Stimulated activated naive CD8-positive, alpha-beta T cell treated with anti-CD3 and anti-CD28 coated beads, Interleukin-15, amount 100 ng/mL, for 72 hours (primary cell): ENCODE data around the gene GIMAP6.
"Not testable (repeated sequence)": the region's sequence is repeated elsewhere in the genome, so short reads cannot be mapped to it uniquely, and the experiment has no call there.

Source experiments
- ATAC-seq: fragments of 150-1000 bp; cut with Tn5 transposase; 2 replicates; pipeline ENCODE4 v1.10.0; 2021; ENCODE audit warnings: mild to moderate bottlenecking, moderate library complexity
- DNase-seq, 2 donors: peaks; one replicate each; pipeline ENCODE4 v3.0.0; 2021 to 2022
- H3K27ac Mint-ChIP-seq, 2 donors: one replicate each; pipeline ENCODE4 v1.8.0; 2022; ENCODE audit warnings: mild to moderate bottlenecking in 2 of 2, mixed read lengths in 2 of 2, moderate library complexity in 2 of 2
- H3K27me3 Mint-ChIP-seq: one replicate; pipeline ENCODE4 v1.8.0; 2022; ENCODE audit warnings: mixed read lengths
- H3K4me1 Mint-ChIP-seq: one replicate; pipeline ENCODE4 v1.8.0; 2022; ENCODE audit warnings: mild to moderate bottlenecking, mixed read lengths
- H3K4me3 Mint-ChIP-seq, 2 donors: one replicate each; pipeline ENCODE4 v1.8.0; 2022; ENCODE audit warnings: mild to moderate bottlenecking in 2 of 2, mixed read lengths in 2 of 2, moderate library complexity in 1 of 2
- H3K9me3 Mint-ChIP-seq, 2 donors: one replicate each; pipeline ENCODE4 v1.8.0; 2022; ENCODE audit warnings: mixed read lengths in 2 of 2

Gene GIMAP6

DNA sequence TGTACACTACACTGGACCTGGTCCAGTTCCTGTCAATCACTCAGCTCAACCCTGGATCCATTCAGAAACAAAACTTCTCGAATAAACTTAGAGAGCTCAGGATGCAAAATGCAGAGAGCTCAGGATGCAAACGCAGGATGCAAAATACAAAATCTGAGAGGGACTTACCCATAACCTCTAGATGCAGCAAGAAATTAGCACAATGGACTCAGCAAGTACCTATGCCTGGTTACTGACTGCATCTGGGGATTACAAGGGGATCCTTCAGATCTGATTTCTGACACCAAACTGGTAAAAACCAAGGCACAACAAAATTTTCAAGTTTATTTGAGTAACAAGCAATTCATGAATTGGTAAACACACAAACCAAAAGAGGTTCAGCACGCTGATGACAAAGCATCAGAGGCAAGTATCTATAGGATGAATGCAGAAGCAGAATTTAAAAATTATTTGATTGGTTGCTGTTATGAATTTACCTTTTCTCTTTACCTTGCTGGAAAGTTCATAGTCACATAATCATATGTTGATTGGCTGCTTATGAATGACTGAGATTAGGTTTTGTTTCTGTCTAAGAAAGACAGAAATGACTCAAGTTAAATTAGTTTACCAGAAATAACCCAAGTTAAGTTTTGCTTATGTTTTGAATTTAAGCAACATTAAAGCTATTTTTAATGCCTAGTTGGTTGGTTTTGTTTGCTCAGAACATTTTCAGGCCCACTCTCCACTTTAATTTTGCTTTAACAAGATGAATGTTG is 11.4 kb downstream of the GIMAP6 start:
- no peak for DNase-seq
- Mint-ChIP-seq H3K4me3 (peak overlapping the region; percentile 24 to 66), H3K4me1 (peaks cover 50% of the 10 kb centered on the region), H3K27ac (peak overlapping the region; percentile 34 to 77), H3K9me3 (peaks cover 4 to 15% of the 10 kb centered on the region in 2 donors), H3K27me3 (no peaks in the 10 kb centered on the region)
- peak; percentile 82 for ATAC-seq

DNA sequence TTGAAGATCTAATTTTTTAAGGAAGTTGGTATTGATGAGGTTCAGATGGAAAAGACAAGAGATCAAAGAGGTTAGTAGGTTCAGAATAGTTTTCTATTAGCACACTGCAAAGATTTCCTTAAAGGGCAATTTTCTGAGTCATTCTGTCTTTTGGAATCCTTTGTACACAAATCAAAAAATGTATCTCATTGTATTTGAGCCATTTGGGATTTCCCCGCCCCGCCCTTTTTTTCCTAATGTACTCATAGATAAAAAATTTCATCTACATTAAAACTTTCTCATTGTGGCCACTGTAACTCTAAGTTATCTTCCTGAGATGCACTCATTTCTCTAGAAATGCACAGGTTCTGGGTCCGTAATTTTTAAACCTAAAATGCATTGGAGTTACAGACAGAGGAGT is 12.1 kb downstream of the GIMAP6 start:
- Mint-ChIP-seq H3K4me1 (peaks cover 51% of the 10 kb centered on the region), H3K27me3 (no peaks in the 10 kb centered on the region), H3K27ac (peak overlapping the region in 1 of 2 donors; percentile 42), H3K9me3 (peaks cover 4 to 15% of the 10 kb centered on the region in 2 donors), H3K4me3 (peak overlapping the region in 1 of 2 donors; percentile 21)
- no peak for DNase-seq
- no peak for ATAC-seq

DNA sequence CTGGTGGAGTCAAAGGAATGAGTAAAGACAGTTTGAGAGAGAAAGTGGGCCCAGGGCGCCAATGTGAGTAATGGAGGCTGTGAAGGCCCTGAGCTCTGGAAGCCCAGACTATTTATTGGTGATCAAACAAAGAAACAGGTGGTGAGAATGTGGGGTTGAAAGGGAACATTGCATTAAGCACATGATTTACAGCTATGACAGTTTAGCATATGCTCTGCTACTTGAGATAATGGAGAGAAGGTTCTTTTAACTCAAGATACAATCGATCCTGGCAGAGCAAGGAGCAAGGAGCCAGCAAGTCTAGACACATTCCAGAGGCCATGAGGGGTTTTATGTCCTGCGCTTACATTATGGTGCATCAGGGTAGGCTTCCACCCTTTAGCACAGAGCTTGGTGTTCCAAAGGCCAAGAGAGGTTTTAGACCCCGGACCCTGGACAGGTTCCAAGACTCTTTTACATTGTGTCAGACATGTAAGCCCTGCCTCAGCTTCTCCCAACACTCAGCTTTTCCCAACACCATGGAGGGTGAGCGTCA is 16.9 kb downstream of the GIMAP6 start:
- not testable (repeated sequence) for ATAC-seq, DNase-seq, H3K27me3 Mint-ChIP-seq
- H3K4me1 Mint-ChIP-seq = peaks cover 61% of the 10 kb centered on the region
- peak overlapping the region; percentile 20 to 40 for H3K4me3 Mint-ChIP-seq
- peaks cover 11 to 21% of the 10 kb centered on the region in 2 donors for H3K9me3 Mint-ChIP-seq
- peak overlapping the region in 1 of 2 donors; percentile 63 for H3K27ac Mint-ChIP-seq

DNA sequence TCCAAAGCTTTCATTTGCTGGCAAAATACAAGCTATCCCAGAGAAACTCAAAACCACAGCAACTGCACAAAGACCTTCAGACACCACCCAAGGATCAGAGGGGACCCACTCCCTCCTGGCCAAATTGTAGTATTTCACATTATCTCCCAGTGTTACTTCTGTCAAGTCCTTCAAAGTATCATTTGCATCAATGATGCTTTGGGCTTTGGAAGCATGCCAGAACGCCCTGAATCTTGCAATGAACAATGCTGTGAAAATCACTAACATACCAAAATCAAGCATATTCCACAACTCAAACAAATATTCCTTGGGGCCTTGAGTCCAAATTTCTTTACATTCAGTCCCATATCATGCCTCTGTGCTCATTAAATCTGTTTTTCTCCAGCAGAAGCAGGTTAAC is 17.8 kb downstream of the GIMAP6 start:
- Mint-ChIP-seq H3K9me3 (peaks cover 11 to 21% of the 10 kb centered on the region in 2 donors), H3K4me1 (peaks cover 61% of the 10 kb centered on the region), H3K4me3 (peak overlapping the region; percentile 20 to 40), H3K27ac (peak overlapping the region in 1 of 2 donors; percentile 63)
- DNase-seq, H3K27me3 Mint-ChIP-seq: not testable (repeated sequence)
- ATAC-seq = peak; percentile 14

DNA sequence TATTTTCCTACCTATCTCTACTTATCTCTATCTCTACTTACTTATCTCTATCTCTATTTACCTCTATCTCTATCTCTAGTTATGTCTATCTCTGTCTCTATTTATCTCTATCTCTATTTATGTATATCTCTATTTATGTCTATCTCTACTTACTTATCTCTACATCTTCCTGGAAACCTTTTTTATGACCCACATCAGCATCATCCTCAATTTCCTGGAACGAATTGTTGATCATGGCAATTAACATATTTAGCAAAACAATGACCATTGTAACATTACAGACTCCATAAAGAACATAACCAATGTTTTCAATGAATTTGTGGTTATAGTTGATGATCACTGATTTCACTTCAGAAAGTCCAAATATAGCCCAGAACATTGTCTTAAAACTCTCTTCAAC is 18.3 kb downstream of the GIMAP6 start:
- peaks cover 64% of the 10 kb centered on the region for H3K4me1 Mint-ChIP-seq
- H3K27ac Mint-ChIP-seq = peak overlapping the region in 1 of 2 donors; percentile 93
- ATAC-seq (no peak), DNase-seq (no peak)
- no peaks in the 10 kb centered on the region for H3K27me3 Mint-ChIP-seq
- peaks cover 11 to 21% of the 10 kb centered on the region in 2 donors for H3K9me3 Mint-ChIP-seq
- H3K4me3 Mint-ChIP-seq = peak overlapping the region in 1 of 2 donors; percentile 40

DNA sequence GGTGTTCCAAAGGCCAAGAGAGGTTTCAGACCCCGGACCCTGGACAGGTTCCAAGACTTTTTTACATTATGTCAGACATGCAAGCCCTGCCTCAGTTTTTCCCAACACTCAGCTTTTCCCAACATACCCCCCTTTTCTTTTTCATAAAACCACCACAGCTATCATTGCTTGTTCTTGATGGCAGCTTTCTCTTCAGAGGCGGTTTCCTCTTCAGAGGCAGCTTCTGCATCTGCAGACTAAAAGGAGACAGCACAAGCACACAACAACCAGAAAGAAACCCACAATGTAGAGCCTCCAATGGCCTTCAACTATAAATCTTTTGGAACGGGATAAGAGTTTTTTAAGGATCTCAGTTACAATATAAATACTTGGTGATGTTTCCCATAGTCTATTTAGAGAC is 19.3 kb downstream of the GIMAP6 start:
- H3K4me3 Mint-ChIP-seq = peak overlapping the region in 1 of 2 donors; percentile 46
- H3K9me3 Mint-ChIP-seq = peaks cover 6 to 14% of the 10 kb centered on the region in 2 donors
- ATAC-seq = no peak
- H3K27ac Mint-ChIP-seq = peak overlapping the region in 1 of 2 donors; percentile 70
- no peaks in the 10 kb centered on the region for H3K27me3 Mint-ChIP-seq
- peaks cover 73% of the 10 kb centered on the region for H3K4me1 Mint-ChIP-seq
- no peak for DNase-seq

DNA sequence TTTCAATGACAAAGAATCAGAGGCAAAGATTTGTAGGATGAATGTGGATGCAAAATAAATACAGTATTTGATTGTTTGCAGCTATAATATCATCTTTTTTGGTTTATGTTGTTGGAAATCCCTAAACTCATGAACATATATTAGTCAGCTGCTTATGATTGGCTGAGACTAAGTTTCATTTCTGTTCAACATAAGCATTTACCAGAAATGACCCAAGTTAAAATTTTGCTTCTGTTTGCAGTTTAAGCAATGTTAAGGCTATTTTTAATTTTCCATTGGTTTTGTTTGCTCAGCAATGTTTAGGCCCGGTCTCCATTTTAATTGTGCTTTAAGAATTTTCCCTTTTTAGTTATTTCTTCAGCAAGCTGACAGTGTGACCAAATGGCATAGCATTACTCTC is 22.0 kb downstream of the GIMAP6 start:
- DNase-seq (no peak), ATAC-seq (peak; percentile 70)
- Mint-ChIP-seq H3K4me3 (peak overlapping the region in 1 of 2 donors; percentile 39), H3K27me3 (no peaks in the 10 kb centered on the region), H3K4me1 (peaks cover 82% of the 10 kb centered on the region), H3K9me3 (peaks cover 12 to 24% of the 10 kb centered on the region in 2 donors), H3K27ac (peak overlapping the region; percentile 92 to 96)

DNA sequence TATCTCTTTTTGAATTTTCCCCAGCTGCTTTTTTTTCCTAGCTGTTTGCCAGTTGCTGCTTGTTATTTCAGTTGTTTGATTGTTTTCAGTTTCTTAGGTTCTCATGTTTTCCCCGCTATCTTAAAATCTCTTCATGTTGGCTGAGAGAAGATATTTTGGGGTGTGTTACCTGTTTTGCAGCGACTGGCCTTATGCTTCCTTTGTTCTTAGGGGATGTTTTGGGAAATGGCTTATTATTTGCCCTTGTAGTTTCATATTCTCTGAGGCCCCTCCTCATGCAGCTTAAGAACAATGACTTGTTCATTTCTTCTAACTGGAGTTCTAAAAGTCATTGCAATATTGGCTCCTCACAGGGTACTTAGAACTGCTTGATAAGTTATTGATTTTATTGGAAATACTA is 28.6 kb downstream of the GIMAP6 start:
- not testable (repeated sequence) for H3K27me3 Mint-ChIP-seq, ATAC-seq, DNase-seq
- H3K9me3 Mint-ChIP-seq = peaks cover 30 to 52% of the 10 kb centered on the region in 2 donors
- H3K27ac Mint-ChIP-seq = peak overlapping the region in 1 of 2 donors; percentile 20
- H3K4me3 Mint-ChIP-seq = peak overlapping the region; percentile 1 to 4
- H3K4me1 Mint-ChIP-seq = peaks cover 52% of the 10 kb centered on the region

DNA sequence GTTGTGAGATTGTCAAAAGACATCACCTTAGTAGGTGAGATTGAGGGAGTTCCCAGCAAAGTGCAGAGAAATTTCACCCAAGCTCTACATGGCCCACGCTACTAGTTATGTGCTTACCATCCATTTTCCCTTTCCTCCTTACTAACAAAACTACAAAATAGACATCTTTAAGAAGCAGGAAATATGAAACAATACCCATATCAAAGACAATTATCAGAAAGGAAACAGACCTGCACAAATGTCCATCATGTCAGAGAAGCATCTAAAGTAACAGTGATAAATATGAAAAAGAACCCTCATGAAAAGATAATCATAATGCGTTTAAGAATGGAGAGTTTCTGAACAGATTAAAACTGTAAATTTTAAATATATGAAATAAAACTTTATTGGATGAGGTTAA is 36.8 kb downstream of the GIMAP6 start:
- H3K4me1 Mint-ChIP-seq = peaks cover 55% of the 10 kb centered on the region

DNA sequence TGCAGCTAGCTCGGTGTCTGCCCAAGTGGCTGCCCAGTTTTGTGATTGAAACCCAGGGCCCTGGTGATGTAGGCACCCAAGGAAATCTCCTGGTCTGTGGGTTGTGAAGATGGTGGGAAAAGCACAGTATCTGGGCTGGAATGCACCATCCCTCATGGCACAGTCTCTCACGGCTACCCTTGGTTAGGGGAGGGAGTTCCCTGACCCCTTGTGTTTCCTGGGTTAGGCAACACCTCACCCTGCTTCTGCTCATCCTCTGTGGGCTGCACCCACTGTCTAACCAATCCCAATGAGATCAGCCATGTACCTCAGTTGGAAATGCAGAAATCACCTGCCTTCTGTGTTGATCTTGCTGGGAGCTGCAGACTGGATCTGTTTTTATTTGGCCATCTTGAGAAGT is 37.4 kb downstream of the GIMAP6 start:
- peaks cover 54% of the 10 kb centered on the region for H3K4me1 Mint-ChIP-seq

More for the DNA sequence above, 36.8 kb downstream of the GIMAP6 start:
- Mint-ChIP-seq H3K27ac (no peak overlapping the region), H3K4me3 (peak overlapping the region in 1 of 2 donors; percentile 20), H3K27me3 (no peaks in the 10 kb centered on the region), H3K9me3 (peaks cover 64 to 67% of the 10 kb centered on the region in 2 donors)
- DNase-seq = no peak
- ATAC-seq = no peak

DNA sequence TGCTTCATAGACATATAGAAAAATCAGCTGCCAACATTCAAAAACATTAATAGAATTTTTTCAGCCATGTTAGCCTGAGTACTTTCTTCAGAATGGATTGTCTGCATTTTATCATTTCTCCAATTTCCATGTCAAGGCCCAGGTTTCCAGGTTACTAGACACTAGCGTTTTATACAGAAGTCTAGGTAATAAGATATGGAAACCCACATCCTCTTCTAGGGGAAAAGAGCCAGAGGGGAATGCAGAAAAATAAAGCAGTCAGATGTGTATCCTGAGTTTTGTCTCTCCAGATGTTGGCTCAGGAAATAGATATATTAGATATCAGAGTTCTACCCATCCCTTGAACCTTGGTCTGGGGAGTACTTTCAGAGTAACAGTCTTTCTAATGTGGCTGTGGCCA is 44.6 kb downstream of the GIMAP6 start:
- H3K27me3 Mint-ChIP-seq = no peaks in the 10 kb centered on the region
- no peak overlapping the region for H3K27ac Mint-ChIP-seq
- H3K4me1 Mint-ChIP-seq = peaks cover 44% of the 10 kb centered on the region
- H3K9me3 Mint-ChIP-seq = peaks cover 38 to 40% of the 10 kb centered on the region in 2 donors
- DNase-seq (no peak), ATAC-seq (no peak)
- H3K4me3 Mint-ChIP-seq = no peak overlapping the region

More for the DNA sequence above, 37.4 kb downstream of the GIMAP6 start:
- Mint-ChIP-seq H3K27me3 (no peaks in the 10 kb centered on the region), H3K27ac (peak overlapping the region in 1 of 2 donors; percentile 15), H3K4me3 (no peak overlapping the region), H3K9me3 (peaks cover 63% of the 10 kb centered on the region in 2 donors)
- DNase-seq (no peak), ATAC-seq (no peak)

DNA sequence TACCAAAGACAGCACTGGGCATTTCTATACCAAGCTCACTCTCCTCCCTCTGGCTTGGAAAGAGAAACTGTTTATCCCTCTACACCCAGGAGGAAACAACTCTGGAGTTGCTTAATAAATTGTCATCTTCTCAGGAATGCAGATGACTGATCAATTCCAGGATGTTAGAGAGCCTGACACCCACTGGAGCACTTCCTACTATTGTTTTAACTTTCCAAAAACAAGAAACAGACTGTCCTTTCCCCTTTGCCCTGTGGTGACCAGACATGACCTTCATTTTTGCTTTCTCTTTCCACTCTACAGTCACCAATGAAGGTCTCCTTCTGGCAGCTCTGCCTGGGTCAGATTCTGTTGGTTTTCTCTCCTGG is 45.4 kb downstream of the GIMAP6 start:
- peak overlapping the region; percentile 70 to 72 for H3K27ac Mint-ChIP-seq
- DNase-seq (no peak), ATAC-seq (peak; percentile 68)
- H3K4me1 Mint-ChIP-seq = peaks cover 44% of the 10 kb centered on the region
- peaks cover 32 to 35% of the 10 kb centered on the region in 2 donors for H3K9me3 Mint-ChIP-seq
- no peaks in the 10 kb centered on the region for H3K27me3 Mint-ChIP-seq
- H3K4me3 Mint-ChIP-seq = peak overlapping the region; percentile 57 to 78

DNA sequence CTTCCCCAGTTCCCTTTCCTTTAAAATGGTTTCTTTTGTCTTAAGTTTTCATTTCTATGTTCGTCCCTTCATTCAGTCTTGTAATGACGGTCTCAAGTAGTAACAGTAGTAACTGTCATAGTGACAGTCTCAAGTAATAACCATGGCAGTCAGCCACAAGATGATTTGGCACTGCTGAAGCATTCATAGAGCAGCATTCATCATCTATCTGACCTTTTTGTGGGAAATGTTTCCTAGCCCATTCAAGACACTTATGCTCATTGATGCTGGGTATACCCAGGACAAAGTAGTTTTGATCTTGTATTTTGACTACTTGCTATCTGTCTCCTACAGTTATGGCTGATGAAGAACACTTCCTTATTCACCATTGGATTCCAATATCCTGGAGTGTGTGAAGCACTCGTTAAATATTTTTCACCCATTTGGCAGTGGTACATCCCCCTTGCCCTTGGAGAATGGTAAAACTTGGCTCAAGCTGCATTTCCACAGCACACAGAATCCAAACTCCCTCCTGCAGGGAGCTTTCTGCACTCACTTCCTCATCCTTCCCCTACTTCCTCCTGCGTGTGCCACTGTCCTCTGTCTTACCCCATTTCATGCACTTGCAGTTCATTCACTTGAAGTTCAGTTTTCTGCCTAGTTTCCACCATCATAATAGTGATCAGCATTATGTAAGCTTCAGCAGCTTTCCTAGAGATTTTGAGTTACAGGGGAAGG is 46.0 kb downstream of the GIMAP6 start:
- H3K27me3 Mint-ChIP-seq = no peaks in the 10 kb centered on the region
- H3K4me1 Mint-ChIP-seq = peaks cover 42% of the 10 kb centered on the region
- ATAC-seq (peak; percentile 78), DNase-seq (no peak)
- peak overlapping the region; percentile 0 to 30 for H3K27ac Mint-ChIP-seq
- H3K4me3 Mint-ChIP-seq = peak overlapping the region; percentile 57 to 78
- H3K9me3 Mint-ChIP-seq = peaks cover 28 to 33% of the 10 kb centered on the region in 2 donors

DNA sequence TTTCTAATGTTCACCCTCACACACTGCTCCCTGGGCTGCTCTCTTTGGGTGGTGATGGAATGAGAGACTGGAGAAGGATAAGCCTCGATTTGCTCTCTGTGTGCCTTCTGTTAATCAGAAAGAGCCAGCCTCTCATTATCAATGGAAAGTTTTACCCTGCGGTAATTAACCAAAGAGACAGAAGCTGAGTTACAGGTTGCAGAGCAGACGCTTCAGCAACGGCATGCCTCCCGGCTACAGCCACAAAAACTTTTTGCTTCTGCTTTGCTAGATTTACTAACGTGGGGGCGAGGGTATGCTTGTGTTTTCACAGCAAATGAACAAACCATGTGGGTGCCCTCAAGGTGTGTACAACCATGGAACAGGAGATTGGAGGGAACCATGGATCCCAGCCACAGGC is 47.0 kb downstream of the GIMAP6 start:
- H3K4me3 Mint-ChIP-seq = peak overlapping the region; percentile 9 to 17
- H3K4me1 Mint-ChIP-seq = peaks cover 36% of the 10 kb centered on the region
- ATAC-seq (peak; percentile 10), DNase-seq (no peak)
- H3K27ac Mint-ChIP-seq = peak overlapping the region; percentile 28 to 72
- no peaks in the 10 kb centered on the region for H3K27me3 Mint-ChIP-seq
- peaks cover 28 to 39% of the 10 kb centered on the region in 2 donors for H3K9me3 Mint-ChIP-seq

DNA sequence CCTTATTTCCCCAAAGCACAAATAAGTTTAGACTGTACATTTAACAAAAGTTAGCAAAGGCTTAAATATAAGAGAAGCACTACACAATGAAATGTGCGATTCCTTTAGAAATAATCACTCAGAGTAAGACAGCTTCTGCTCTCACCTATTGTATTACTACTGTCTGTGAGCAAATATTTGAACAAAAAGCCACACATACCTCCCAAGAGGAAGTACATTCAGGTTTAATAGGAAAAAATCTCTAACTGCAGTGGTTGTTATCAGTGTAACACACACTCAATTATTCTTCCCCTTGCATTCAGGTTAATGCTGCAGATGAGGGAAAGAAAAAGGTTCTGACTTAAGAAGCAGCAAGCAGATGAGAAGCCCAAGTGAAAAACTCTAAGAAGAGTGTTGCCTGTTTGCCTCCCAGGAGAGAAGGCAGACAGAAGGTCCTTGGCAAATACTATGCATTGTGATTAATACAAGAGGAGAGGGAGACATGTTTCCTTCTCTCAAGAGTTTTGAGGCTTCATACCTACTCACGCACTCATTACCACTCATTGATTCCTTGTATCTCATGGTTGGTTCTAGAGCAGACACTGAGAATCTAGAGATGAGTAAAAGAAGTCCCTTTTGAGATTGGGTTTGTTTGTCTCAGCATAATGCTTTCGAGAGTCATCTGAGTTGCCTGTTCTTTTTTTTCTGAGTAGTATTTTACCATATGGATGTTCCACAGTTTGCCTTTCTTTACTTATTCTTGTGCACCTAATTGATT is 51.4 kb downstream of the GIMAP6 start:
- ATAC-seq (peak; percentile 61), DNase-seq (no peak)
- peaks cover 41% of the 10 kb centered on the region for H3K4me1 Mint-ChIP-seq
- peaks cover 43 to 74% of the 10 kb centered on the region in 2 donors for H3K9me3 Mint-ChIP-seq
- no peak overlapping the region for H3K27ac Mint-ChIP-seq
- no peak overlapping the region for H3K4me3 Mint-ChIP-seq
- no peaks in the 10 kb centered on the region for H3K27me3 Mint-ChIP-seq
